OCI-LY1 (cell line): ENCODE measurements around the gene PKIB.

Experiments used
- CTCF ChIP-seq: fragments of 200-600 bp; sonication (generic), shearing (Covaris generic); IDR thresholded peaks from 2 replicates; pipeline ENCODE4 v1.5.1; 2017; ENCODE audit warnings: mild to moderate bottlenecking, antibody characterized with exemption, low read length, moderate library complexity, mixed read lengths
- EZH2 ChIP-seq: fragments of 200-600 bp; sonication (generic), shearing (Covaris generic); IDR thresholded peaks from 2 replicates; pipeline ENCODE4 v1.8.0; 2017; ENCODE audit warnings: borderline replicate concordance, mixed run types, mild to moderate bottlenecking, antibody characterized with exemption, low read length, moderate library complexity, mixed read lengths

GRCh38 chr6:122671251-122671650 lies 61.0 kb downstream of the PKIB start:
- TF ChIP-seq CTCF, result no peak
- no peak for TF ChIP-seq EZH2
